Amniotic stem cell (primary cell): ENCODE results near the gene CUL7.

Source experiments
- DNase-seq: peaks from one replicate; lab custom pipeline; 2025; lab: John Stamatoyannopoulos, UW

CUL7 gene

DNA sequence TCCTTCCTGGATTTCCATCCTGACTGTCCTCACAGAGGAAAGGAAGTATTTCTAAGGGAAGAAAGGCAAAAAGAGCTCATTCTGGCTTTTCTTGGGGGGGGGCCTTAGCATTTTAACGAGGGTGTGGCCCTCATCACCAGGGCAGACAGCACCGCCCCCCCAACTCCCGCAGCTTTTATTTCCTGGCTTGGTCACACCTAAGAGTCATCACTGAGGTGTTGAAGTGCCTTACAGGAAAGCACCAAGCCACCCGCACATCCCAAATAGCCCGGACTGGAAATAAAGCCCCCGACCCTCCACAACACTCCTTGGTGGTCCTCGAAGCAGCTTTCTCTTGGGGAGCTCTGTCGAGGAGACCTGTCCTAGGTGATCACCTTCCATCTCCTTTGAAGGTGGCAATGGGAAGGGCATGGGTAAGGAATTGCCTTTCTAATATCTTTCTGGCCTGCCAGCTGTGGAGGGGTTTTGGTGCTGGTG, 23.7 kb upstream of the CUL7 start:
- DNase-seq = no peak

DNA sequence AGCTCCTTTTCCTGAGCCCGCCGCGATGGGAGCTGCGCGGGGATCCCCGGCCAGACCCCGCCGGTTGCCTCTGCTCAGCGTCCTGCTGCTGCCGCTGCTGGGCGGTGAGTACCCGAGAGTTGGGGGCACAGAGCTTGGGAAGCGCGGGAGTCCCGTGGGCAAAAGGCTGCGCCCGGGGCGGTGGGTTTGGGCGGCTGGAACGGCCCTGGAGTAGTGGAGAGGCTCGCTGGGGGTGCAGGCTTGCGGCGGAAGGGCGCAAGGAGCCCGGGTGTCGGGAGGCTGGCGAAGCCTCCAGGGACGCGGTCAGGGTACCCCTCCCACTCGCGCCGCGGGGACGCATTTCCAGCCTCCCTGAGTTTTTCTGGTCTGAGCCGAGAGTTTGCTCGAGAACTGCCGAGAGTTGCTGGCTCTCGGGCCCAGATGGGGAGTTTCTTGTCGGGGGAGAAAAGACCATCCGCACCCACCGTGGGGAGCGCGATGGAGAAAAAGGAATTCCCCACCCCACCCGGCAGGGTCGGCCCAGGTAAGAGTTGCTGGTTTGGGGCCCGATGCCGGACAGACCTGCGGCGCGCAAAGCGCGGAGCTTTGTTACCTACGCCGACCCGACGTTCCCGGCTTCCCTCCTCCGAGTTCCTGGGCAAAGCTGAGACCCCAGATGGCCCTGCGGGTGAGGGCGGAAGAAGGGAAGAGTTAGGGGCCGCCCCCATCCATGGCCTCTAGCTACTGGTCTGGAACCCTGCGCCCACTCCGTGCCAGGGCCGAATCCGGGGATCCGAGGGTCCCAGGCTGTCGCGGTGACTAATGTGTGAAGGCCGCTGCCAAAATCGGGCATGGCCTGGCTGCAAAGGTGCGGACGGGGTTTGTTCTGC, 23.0 kb upstream of the CUL7 start:
- DNase-seq = no peak

DNA sequence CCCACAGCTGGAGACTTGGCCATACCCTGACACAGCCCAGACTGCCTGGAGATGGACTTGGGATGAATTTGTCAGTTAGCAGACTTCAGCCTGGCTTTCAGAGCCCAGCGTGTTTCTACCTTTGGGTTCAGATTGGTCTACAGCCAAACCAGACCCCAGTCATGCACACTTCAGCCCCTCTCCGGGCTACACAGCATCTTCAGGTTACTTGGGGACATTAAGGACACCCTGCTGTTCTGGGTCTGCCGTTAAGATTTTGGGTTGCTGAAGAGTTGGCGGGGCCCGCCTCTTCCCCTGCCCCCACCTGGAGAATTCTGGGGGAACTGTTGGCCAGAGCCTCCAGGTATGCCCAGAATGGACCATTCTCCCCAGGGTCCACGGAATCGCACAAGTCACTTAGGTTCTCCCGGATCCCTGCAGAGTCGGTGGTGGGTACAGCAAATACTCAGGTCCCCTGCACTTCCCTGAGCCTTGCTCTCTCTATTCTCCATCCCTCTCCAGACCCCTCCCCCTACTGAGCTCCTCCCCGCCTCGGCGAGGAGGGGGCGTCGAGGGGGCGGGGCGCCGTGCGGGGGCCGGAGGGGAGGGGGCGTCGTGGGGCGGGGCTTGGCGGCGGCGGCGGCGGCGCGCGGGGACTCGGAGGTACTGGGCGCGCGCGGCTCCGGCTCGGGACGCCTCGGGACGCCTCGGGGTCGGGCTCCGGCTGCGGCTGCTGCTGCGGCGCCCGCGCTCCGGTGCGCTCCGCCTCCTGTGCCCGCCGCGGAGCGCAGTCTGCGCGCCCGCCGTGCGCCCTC, 22.2 kb upstream of the CUL7 start, which contains the start of gene PTK7:
TSS of gene PTK7 (plus strand) at position 645 of the 794 bp plus-strand sequence. CDS start 175 bp downstream, outside the sequence.
- DNase-seq = peak; percentile 67

- no peak for DNase-seq
These were observed 21.4 kb upstream of the CUL7 start for GRCh38 chr6:43074847-43075669.

DNA sequence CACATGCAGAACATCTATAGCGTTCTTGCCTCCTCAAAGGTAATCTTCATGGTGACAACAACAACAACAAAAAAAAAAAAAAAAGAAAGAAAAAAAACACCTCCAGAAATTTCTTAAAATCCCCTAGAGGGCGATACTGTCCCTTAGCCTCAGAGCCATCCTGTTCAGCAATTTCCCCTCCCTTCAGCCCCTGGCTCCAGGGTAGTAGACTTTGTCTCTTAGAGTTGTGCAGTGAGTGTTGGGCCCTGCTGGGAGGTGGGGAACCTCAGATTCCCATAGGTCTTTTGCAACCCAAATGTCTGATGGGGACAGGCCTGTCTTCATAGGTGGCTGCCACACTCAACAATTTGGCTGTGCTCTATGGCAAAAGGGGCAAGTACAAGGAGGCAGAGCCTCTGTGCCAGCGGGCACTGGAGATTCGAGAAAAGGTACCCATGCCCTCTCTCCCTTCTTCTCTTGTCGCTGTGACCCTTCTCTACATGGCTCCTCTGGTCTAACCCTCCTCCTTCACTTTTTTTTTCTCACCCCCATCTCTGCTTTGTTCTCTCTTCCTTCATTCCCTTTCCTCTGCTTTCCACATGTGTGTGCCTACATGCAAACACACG, 16.5 kb upstream of the CUL7 start:
- peak; percentile 54 for DNase-seq

GRCh38 chr6:43062818-43063217, 9.2 kb upstream of the CUL7 start:
- no peak for DNase-seq

GRCh38 chr6:43061861-43062260, 8.2 kb upstream of the CUL7 start:
- DNase-seq = no peak

DNA sequence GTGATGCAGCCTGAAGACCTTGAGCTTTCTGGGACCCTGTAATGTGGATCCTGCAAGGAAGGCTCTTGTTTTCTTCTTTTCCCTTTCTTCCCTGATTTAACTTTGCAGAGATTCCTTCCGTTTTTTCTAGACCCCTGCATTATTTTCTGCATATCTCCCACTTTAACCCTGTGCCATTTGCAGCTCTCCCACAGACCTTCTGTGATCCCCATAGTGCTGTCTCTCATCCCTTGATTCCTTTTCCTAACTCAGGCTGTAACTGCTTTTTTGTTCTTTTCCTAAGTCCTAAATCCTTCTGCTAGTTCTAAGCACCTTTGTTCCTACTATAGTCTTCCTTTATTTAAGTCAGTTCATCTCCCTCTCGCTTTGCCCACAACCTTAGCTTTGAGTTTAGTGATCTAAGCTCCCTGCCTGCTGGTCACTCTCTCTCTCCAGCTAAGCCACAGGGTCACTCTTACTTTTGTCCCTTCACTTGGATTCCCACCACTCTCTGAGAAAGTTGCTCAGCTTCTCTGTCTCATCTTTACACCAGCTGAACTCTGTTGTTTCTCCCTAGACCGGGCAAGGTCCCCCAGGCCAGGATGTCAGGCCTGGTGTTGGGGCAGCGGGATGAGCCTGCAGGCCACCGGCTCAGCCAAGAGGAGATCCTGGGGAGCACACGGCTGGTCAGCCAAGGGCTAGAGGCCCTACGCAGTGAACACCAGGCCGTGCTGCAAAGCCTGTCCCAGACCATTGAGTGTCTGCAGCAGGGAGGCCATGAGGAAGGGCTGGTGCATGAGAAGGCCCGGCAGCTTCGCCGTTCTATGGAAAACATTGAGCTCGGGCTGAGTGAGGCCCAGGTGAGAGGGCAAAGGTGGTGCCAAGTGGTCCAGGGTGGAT, 7.3 kb upstream of the CUL7 start:
- DNase-seq = no peak

GRCh38 chr6:43060034-43060754, 6.5 kb upstream of the CUL7 start:
- DNase-seq = no peak

DNA sequence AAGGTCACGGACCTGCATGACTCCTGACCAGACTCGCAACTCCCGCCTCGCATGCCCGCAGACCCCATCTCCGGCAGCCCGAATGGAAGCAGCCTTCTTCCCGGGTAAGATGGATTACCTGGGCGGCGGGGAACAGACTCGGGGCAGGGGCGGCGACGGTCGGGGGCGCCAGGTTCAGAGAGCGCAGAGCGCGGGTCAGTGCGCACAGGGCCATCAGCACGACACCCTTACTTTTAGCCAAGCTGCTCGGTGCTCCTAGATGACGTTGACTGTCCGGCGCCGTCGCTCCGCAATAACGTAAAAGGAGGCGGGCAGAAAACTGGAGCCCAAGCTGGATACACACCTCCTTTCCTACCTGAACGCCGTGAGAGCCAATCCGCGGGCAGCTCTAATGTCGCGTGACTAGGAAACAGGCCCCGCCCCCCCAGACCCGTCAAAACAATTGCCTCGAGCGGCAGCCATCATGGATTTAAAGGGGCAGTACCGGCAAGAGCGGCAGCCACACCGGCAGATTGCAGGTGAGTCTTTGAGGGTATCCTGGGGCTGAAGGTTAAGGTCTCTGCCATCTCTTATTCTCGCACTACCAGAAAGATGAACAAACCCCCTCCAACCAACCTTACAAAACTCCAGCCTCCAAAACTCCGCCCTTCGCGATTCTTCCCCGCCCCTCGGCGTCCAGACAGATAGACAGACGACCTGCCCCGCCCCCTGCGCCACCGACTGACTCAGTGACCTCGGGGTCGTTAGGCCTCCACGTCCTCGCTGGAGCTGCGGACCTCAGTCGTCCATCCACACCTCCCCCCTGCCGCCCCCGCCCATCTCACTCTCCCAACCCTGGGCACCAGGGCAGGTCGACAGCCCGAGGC, 5.8 kb upstream of the CUL7 start, which contains the start of the genes KLC4 and MRPL2:
TSS of gene KLC4 (plus strand) at position 464 of the 866 bp plus-strand sequence. CDS start 1,705 bp downstream, outside the sequence.
TSS of gene MRPL2 (minus strand) at position 267 of the 866 bp plus-strand sequence. CDS start at position 214, 53 bp downstream.
- peak; percentile 98 for DNase-seq

DNA sequence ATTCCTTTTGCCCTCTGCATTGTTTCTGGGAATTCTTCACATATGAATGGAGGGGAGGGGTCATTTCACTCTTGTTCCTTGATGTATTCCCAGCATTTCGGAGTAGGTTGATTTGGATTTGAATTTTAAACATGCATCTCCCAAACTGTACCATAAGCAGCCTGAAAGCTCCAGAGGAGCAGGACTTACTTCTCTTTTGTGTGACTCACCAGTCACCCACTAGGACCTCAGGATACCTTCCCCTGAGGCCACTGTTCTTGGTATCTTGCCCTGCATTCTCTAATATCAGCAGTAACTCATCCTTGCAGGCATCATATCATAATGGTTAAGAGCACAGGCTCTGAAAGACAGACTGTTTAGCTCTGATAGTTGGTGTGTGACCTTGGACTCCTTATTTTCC, 4.9 kb upstream of the CUL7 start:
- no peak for DNase-seq

DNA sequence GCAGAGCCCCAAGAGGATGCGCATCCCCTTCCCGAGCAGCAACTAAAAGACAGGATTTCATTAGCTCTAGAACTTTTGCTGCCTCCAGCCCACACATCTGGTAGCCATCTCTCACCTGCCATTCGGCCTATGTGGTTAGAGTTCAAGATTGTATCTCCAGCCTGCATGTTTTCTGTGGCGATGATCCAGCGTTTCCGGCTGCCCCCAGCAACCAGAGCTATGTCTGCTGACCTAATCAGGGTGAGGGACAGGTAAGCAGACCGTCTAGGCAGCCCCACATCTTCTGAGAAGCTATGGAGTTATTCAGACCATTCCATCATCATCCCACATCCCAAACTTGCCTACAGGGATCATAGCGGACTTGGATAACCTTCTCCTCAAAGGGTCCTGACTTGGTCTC, 2.3 kb upstream of the CUL7 start:
- no peak for DNase-seq

GRCh38 chr6:43054206-43054943, 724 bp upstream of the CUL7 start:
- no peak for DNase-seq

DNA sequence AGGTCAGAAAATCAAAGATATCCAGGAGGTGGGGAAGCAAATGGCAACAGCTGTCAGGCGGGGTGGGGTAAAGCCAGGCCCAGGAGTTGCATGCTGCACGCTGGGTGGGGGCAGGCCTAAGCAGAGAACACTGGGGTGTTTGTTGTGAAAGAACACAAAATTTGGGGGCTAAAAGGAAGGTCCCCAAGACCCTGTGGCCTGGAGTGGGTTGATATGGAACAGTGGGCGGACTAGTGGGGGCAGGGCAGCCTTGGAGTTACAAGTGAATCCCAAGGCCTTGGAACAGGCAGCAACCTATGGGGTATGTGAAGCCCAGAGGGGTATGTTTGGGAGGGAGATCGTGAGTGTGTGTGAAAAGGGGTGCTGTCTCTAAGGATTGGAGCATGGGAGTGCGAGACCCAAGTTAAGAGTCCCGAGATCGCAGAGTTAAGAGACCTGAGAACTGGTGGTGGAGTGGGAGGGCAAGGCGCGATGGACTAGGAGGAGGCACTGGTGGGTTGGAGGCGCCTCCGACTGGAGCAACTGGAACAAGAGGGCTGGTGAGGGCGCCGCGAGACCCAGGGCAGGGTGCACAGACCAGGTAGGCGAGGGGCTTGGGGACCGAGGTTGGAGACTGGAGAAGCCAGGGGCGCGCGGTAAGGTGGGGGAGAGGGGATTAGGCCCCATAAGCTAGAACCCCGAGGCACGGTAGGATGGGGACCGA, 658 bp downstream of the CUL7 start:
- DNase-seq = no peak

DNA sequence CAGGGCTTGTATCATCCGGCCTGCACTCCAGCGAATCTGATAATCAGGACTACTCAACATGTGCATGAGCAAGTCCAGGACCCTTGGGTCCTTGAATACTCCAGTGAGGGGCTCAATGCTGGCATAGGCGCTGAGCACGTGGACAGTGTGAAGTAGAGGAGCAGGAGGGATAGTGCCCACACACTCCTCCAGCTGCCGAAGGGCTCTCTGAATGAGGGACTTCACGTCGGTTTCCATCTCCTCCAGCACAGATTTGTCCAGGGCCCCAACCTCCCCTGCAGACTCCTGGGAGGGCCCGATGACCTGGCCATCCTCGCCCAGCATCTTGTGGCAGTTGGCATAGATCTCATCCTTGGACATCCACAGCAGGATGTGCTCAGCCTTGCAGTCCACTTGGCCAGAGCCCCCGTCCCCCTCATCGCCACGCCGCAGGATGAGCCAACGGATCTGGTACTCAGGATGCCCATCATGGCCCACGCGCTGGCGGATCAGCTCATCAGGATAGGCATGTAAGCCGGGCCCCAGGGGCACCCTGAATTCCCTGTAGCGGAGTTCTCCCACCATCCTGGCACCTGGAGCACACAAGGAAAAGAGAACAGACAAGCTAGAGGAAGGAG, 1.3 kb downstream of the CUL7 start:
- no peak for DNase-seq

DNA sequence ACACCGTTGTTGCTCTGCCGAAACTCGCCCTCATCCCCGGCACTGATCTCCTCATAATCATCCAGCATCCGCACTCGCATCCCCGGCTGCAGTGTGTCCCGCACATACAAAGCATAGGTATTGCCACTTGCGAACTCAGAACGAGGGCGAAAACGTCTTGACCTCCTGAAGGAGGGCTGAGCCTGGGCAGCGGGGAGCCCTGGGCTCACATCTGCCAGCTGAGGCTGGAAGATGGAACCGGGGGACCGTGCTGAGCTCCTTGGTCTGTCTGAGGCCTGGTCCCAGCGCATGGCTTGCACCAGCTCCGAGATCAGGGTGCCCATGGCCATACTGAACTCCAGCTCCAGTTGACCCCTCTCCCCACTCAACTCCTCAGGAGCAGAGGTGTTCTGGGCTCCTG, 2.7 kb downstream of the CUL7 start:
- DNase-seq = no peak

GRCh38 chr6:43047998-43048397, 5.7 kb downstream of the CUL7 start:
- DNase-seq = no peak
